Thoracic aorta (tissue), 2 donors: ENCODE results near the gene PLCH1. TPM values are rescaled to one million over a fixed set of nuclear protein-coding genes. Genes with fewer than 3 reads are reported as not detected.

Experiments
- ATAC-seq: fragments of 150-250 bp; one replicate; pipeline ENCODE4 v1.8.0; 2017; ENCODE audit warnings: low read depth; ENCODE audit not compliant: insufficient number of reproducible peaks, low FRiP score
- DNase-seq: peaks from one replicate; pipeline ENCODE4 v3.0.0-alpha.2; 2020; ENCODE audit warnings: low spot score
- H3K27ac ChIP-seq, 2 donors: fragments of 200-600 bp; sonication (generic); 1 replicate in 1 of 2; 2 replicates in 1 of 2; pipeline ENCODE4 v1.5.1; 2016; ENCODE audit warnings: mild to moderate bottlenecking in 2 of 2, moderate library complexity in 2 of 2
- H3K27me3 ChIP-seq: fragments of 200-600 bp; sonication (generic); replicated peaks from 2 replicates; pipeline ENCODE4 v1.6.0; 2016; ENCODE audit warnings: mild to moderate bottlenecking; ENCODE audit not compliant: insufficient read depth
- H3K36me3 ChIP-seq: fragments of 200-600 bp; sonication (generic); one replicate; pipeline ENCODE4 v1.5.1; 2016
- H3K4me1 ChIP-seq, 2 donors: fragments of 200-600 bp; sonication (generic); 1 replicate in 1 of 2; 2 replicates in 1 of 2; pipeline versions ENCODE4 v1.5.1 to v1.6.0; 2016; ENCODE audit warnings: low read depth in 2 of 2, mild to moderate bottlenecking in 1 of 2; ENCODE audit not compliant: control insufficient read depth in 1 of 2
- H3K4me3 ChIP-seq: fragments of 200-600 bp; sonication (generic); 2 replicates; pipeline ENCODE4 v1.5.1; 2016; ENCODE audit warnings: mild to moderate bottlenecking
- H3K9me3 ChIP-seq: fragments of 200-600 bp; sonication (generic); 2 replicates; pipeline ENCODE4 v1.5.1; 2016
- CTCF ChIP-seq: fragments of 200-600 bp; sonication (generic); IDR thresholded peaks from one replicate; pipeline ENCODE4 v1.5.1; 2019; ENCODE audit warnings: antibody characterized with exemption
- total RNA-seq, 2 donors: library from RNA; depleted of rRNA; stranded (reverse); fragments of >200 nt; gene quantifications; one replicate each; pipeline versions ENCODE4 v1.1.0 to v1.2.3, GENCODE V29; 2016

The PLCH1 gene
- total RNA-seq, 2 donors from 2014 or later = 0.28 TPM; not detected in 1

DNA sequence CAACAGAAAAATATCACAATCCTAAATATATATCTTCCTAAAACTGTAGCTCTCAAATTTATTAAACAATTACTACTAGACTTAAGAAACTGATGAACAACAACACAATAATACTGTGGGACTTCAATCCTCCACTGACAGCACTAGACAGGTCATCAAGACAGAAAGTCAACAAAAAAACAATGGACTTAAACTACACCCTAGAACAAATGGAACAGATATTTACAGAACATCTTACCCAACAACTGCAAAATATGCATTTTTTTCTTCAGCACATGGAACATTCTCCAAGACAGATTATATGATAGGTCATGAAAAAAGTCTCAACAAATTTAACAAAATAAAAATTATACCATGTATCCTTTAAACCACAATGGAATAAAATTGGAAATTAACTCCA, 133.4 kb downstream of the PLCH1 start:
- no peak overlapping the region for H3K27ac ChIP-seq
- H3K4me3 ChIP-seq = no peak overlapping the region
- no peak for ATAC-seq
- no peak for DNase-seq
- no peak for TF ChIP-seq CTCF
- no peaks in the 10 kb centered on the region for H3K4me1 ChIP-seq
- H3K36me3 ChIP-seq = no peaks in the 10 kb centered on the region
- no peaks in the 10 kb centered on the region for H3K27me3 ChIP-seq
- no peaks in the 10 kb centered on the region for H3K9me3 ChIP-seq

GRCh38 chr3:155609586-155609985, 135.3 kb downstream of the PLCH1 start:
- Histone ChIP-seq H3K4me3 (no peak overlapping the region), H3K36me3 (no peaks in the 10 kb centered on the region), H3K27ac (no peak overlapping the region), H3K27me3 (no peaks in the 10 kb centered on the region), H3K4me1 (no peaks in the 10 kb centered on the region), H3K9me3 (no peaks in the 10 kb centered on the region)
- DNase-seq (no peak), ATAC-seq (no peak)
- TF ChIP-seq CTCF = no peak

DNA sequence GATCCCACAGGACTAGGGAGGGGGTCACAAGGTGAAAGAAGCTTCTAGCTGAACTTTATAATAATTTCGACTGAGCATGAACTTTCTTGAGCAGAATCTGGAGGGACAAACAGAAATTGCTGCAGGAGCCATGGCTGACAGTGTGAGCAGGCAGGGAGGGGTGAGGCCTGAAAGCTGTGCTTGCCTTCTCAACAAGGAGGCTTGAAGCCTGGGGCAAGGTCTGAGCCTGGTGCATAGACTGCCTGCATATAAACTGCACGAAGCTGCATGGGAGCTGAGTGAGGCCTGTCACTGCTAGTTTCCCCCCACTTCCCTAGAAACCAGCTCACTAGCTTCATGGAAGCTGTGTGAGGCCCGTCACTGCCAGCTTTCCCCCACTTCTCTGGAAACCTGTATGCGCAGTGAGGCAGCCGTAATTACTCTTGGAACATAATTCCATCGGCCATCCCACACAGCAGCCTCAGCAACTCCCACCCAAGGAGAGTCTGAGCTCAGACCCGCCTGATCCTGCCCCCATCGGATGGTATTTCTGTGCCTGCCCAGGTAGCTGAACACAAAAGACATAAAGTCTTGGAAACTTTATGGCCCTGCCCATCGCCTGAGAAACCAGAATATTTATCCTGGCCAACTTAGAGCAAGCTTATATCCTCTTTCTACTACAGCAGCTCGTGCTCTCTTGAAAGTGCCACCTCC, 136.5 kb downstream of the PLCH1 start:
- no peak for ATAC-seq

DNA sequence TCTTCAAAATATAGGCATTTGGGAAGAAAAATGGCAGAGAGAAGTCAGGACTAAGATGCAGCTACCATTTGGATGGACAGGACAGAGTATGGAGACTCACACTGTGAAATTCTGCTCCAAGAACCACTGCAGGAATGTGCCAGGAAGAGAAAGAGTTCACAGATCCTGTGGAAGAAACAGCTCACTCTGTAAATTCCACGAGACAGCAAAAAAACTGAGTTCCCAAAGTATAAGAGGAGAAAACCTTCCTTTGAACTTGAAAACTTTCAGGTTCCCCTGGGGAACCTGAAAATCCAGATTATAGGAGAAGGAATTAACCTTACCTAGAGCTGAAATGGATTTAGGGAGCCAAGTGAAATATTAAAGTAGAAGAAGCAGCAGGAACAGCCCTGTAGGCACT, 137.1 kb downstream of the PLCH1 start:
- Histone ChIP-seq H3K27me3 (no peaks in the 10 kb centered on the region), H3K4me3 (no peak overlapping the region), H3K36me3 (no peaks in the 10 kb centered on the region), H3K27ac (no peak overlapping the region), H3K9me3 (no peaks in the 10 kb centered on the region), H3K4me1 (no peaks in the 10 kb centered on the region)
- ATAC-seq (no peak), DNase-seq (no peak)
- no peak for TF ChIP-seq CTCF

More for the DNA sequence above, 136.5 kb downstream of the PLCH1 start:
- no peaks in the 10 kb centered on the region for H3K36me3 ChIP-seq
- TF ChIP-seq CTCF = no peak
- H3K27me3 ChIP-seq = no peaks in the 10 kb centered on the region
- DNase-seq = no peak
- H3K4me1 ChIP-seq = no peaks in the 10 kb centered on the region
- H3K4me3 ChIP-seq = no peak overlapping the region
- H3K27ac ChIP-seq = no peak overlapping the region
- H3K9me3 ChIP-seq = no peaks in the 10 kb centered on the region

GRCh38 chr3:155605571-155605970, 139.3 kb downstream of the PLCH1 start:
- Histone ChIP-seq H3K4me1 (no peaks in the 10 kb centered on the region), H3K27ac (no peak overlapping the region), H3K9me3 (no peaks in the 10 kb centered on the region), H3K27me3 (no peaks in the 10 kb centered on the region), H3K4me3 (no peak overlapping the region), H3K36me3 (no peaks in the 10 kb centered on the region)
- no peak for DNase-seq
- no peak for TF ChIP-seq CTCF
- ATAC-seq = no peak
